HepG2 (cell line): ENCODE data around the gene ACTN3. TPM values are rescaled to one million over a fixed set of nuclear protein-coding genes. Genes with fewer than 3 reads are reported as not detected.

Experiments used
- CENPX ChIP-seq: sonication (generic); formaldehyde crosslinking; IDR thresholded peaks from 2 replicates; pipeline ENCODE4 v1.9.0; 2021; ENCODE audit warnings: mild to moderate bottlenecking, missing genetic modification reagents, moderate library complexity
- FOXC1 ChIP-seq: sonication (generic); formaldehyde crosslinking; IDR thresholded peaks from 2 replicates; pipeline ENCODE4 v1.8.0; 2022; ENCODE audit warnings: mild to moderate bottlenecking, missing genetic modification reagents, borderline replicate concordance
- GABPA ChIP-seq, 2 experiments: IDR thresholded peaks; 2 replicates each; pipeline ENCODE4 v1.6.1; 2011 to 2016; ENCODE audit warnings: low read depth in 2 of 2, low read length in 1 of 2, missing biosample characterization in 1 of 2, missing genetic modification characterization in 1 of 2
- GATAD1 ChIP-seq: IDR thresholded peaks from 2 replicates; pipeline ENCODE4 v1.6.1; 2016; ENCODE audit warnings: missing genetic modification reagents, missing compliant biosample characterization
- HMGA1 ChIP-seq: sonication (generic); formaldehyde crosslinking; conservative IDR thresholded peaks from 2 replicates; pipeline ENCODE4 v1.4.0; 2020; ENCODE audit warnings: missing genetic modification reagents
- HNF4A ChIP-seq: sonication (generic); formaldehyde crosslinking; IDR thresholded peaks from 2 replicates; pipeline ENCODE4 v1.4.0; 2020; ENCODE audit warnings: missing genetic modification reagents
- KDM4B ChIP-seq: sonication (generic); formaldehyde crosslinking; IDR thresholded peaks from 2 replicates; pipeline ENCODE4 v1.4.0; 2020; ENCODE audit warnings: missing genetic modification reagents
- MAFK ChIP-seq, 2 experiments: IDR thresholded peaks in 1 of 2; conservative IDR thresholded peaks in 1 of 2; 2 replicates each; pipeline ENCODE4 v1.6.1; 2011; ENCODE audit warnings: improper control_type of control experiment in 2 of 2, low read length in 2 of 2
- NR2F1 ChIP-seq, 2 experiments: fragments of 450-650 bp in 1 of 2; formaldehyde crosslinking in 1 of 2; IDR thresholded peaks; 2 replicates each; pipeline versions ENCODE4 v1.5.0 to v1.6.1; 2016 to 2020; ENCODE audit warnings: mild to moderate bottlenecking in 1 of 2, missing compliant biosample characterization in 1 of 2, missing genetic modification reagents in 1 of 2, moderate library complexity in 1 of 2
- PBX3 ChIP-seq: sonication (generic); formaldehyde crosslinking; IDR thresholded peaks from 2 replicates; pipeline ENCODE4 v1.8.1; 2023; ENCODE audit warnings: missing genetic modification reagents, inconsistent platforms, borderline replicate concordance
- RFXAP ChIP-seq: sonication (generic); formaldehyde crosslinking; IDR thresholded peaks from 2 replicates; pipeline ENCODE4 v1.4.0; 2020; ENCODE audit warnings: missing genetic modification reagents, borderline replicate concordance
- SP2 ChIP-seq: sonication (generic); formaldehyde crosslinking; IDR thresholded peaks from 2 replicates; pipeline ENCODE4 v1.5.1; 2020; ENCODE audit warnings: mild to moderate bottlenecking, missing genetic modification reagents
- TARDBP ChIP-seq: sonication (generic); formaldehyde crosslinking; IDR thresholded peaks from 2 replicates; pipeline ENCODE4 v1.8.0; 2022; ENCODE audit warnings: mild to moderate bottlenecking, missing genetic modification reagents
- TEF ChIP-seq: sonication (generic); formaldehyde crosslinking; IDR thresholded peaks from 2 replicates; pipeline ENCODE4 v1.5.0; 2020; ENCODE audit warnings: missing genetic modification reagents
- TFDP1 ChIP-seq: IDR thresholded peaks from 2 replicates; pipeline ENCODE4 v1.6.1; 2016; ENCODE audit warnings: missing compliant biosample characterization, missing genetic modification reagents, borderline replicate concordance
- THAP7 ChIP-seq: sonication (generic); formaldehyde crosslinking; IDR thresholded peaks from 2 replicates; pipeline ENCODE4 v1.8.1; 2023; ENCODE audit warnings: mild to moderate bottlenecking, missing genetic modification reagents
- ZIK1 ChIP-seq: sonication (generic); formaldehyde crosslinking; IDR thresholded peaks from 2 replicates; pipeline ENCODE4 v1.5.0; 2020; ENCODE audit warnings: mild to moderate bottlenecking, low read depth, missing genetic modification reagents, borderline replicate concordance
- ZMYM2 ChIP-seq: sonication (generic); formaldehyde crosslinking; IDR thresholded peaks from 2 replicates; pipeline ENCODE4 v1.8.0; 2022; ENCODE audit warnings: mild to moderate bottlenecking, missing genetic modification reagents
- ZNF225 ChIP-seq: sonication (generic); formaldehyde crosslinking; IDR thresholded peaks from 2 replicates; pipeline ENCODE4 v1.4.0; 2020; ENCODE audit warnings: mild to moderate bottlenecking, missing genetic modification reagents
- ZNF337 ChIP-seq: sonication (generic); formaldehyde crosslinking; IDR thresholded peaks from 2 replicates; pipeline ENCODE4 v1.5.1; 2020; ENCODE audit warnings: missing genetic modification reagents, low read depth, mild to moderate bottlenecking, borderline replicate concordance
- ZNF546 ChIP-seq: sonication (generic); formaldehyde crosslinking; conservative IDR thresholded peaks from 2 replicates; pipeline ENCODE4 v1.8.1; 2023; ENCODE audit warnings: mild to moderate bottlenecking, missing genetic modification reagents
- ZNF75D ChIP-seq: sonication (generic); formaldehyde crosslinking; IDR thresholded peaks from 2 replicates; pipeline ENCODE4 v1.8.1; 2023; ENCODE audit warnings: missing genetic modification reagents, mild to moderate bottlenecking, borderline replicate concordance
- polyA plus RNA-seq, 8 experiments: library from polyadenylated mRNA; depleted of rRNA in 3 of 8; stranded (reverse) in 7 of 8; unstranded in 1 of 8; fragments of >200 nt; fragmentation: Illumina TruSeq in 4 of 8; extraction: Trizol in 4 of 8; gene quantifications; 2 replicates each; pipeline versions ENCODE4 v1.2.1 to v1.2.3, GENCODE V29; 2011 to 2016; ENCODE audit warnings: low read depth in 4 of 8, missing spikeins in 1 of 8, mixed read lengths in 1 of 8; ENCODE audit not compliant: insufficient read depth in 1 of 8
- total RNA-seq, 5 experiments: library from RNA; depleted of rRNA; stranded (reverse); fragments of >200 nt; fragmentation: Illumina TruSeq; extraction: Trizol; gene quantifications; 2 replicates each; pipeline ENCODE4 v1.2.3, GENCODE V29; 2016; ENCODE audit warnings: low read depth in 1 of 5
- TF ChIP-seq, protein P1 (sequence below): sonication (generic); formaldehyde crosslinking; IDR thresholded peaks from 2 replicates; pipeline ENCODE4 v1.4.0; 2020; ENCODE audit warnings: low read depth, mild to moderate bottlenecking, missing genetic modification reagents

Gene ACTN3
- total and polyA plus RNA-seq, 2 of the 13 experiments (the other 11 are each of a cell fraction or from before 2014, with no cell fraction given): 0.04 to 0.09 TPM

DNA sequence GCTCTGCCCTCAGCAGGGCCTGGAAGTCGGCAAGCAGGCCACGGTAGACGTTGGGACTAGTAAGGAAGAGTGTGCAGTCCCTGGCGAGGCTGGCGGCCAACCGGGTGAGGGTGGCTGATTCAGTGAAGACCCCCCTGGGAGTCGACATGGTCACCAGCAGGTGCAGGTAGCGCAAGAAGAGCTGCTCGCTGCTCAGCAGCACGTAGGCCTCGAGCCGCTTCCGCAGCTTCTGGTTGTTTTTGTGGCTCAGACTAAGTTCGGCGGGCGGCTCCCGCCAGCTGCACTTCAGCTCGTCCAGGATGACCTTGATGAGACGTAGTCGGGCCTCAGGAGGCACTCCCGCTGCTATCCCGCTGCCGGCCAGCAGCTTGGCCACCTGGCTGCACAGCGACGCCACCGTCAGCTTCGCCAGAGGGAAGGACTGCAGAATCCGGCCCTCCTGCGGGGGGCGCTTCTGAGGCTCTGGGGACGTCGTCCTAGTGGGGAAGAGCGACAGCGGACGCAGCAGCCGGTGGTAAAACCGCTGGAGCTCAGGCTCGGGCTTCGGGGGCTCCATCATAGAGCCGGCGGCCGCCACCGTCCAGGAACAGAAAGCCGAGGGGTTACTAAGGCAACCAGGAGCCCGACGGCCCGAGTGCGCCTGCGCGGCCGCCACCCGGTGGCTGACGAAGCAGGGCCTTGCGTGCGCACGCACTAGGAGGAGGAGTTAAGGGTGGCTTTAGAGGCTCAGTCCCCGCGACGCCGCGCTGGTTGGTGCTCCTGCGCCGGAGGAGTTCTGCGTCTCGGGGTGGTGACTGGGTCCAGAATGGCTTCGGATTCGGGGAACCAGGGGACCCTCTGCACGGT, 46.0 kb downstream of the ACTN3 start, which contains the start of the genes CCDC87 and CCS (continued):
- TF ChIP-seq KDM4B (CRISPR knock-in tag) (0 out of 2 replicates have a peak, but pooled peaks have one; percentile 50), SP2 (CRISPR knock-in tag) (peak; percentile 55; the same call in 1 of the 2 replicates), TFDP1 (CRISPR knock-in tag) (peak; percentile 81; the same call in 1 of the 2 replicates), ZNF225 (CRISPR knock-in tag) (peak; percentile 52; the same call in 1 of the 2 replicates), GABPA (IDR thresholded peaks at IDR 0.05; ENCODE audit: low read depth, low read length) (no peak), GABPA (CRISPR knock-in tag; IDR thresholded peaks at IDR 0.05; ENCODE audit: low read depth) (peak; percentile 29; the same call in 1 of the 2 replicates), PBX3 (CRISPR knock-in tag) (0 out of 2 replicates have a peak, but pooled peaks have one; percentile 18), ZMYM2 (CRISPR knock-in tag) (peak; percentile 89), TARDBP (peak; percentile 68; the same call in 1 of the 2 replicates), GATAD1 (CRISPR knock-in tag) (peak; percentile 51), MAFK (conservative IDR thresholded peaks at IDR 0.05 in 1 of 2, IDR thresholded peaks at IDR 0.05 in 1 of 2; ENCODE audit: low read length in 2 of 2) (no peak), FOXC1 (peak; percentile 87; the same call in 1 of the 2 replicates), HNF4A (peak; percentile 48), HMGA1 (no peak), NR2F1 (CRISPR knock-in tag; IDR thresholded peaks at IDR 0.05) (no peak), ZNF337 (CRISPR knock-in tag) (no peak), RFXAP (CRISPR knock-in tag) (peak; percentile 70; the same call in 1 of the 2 replicates), ZNF75D (CRISPR knock-in tag) (no peak), TEF (CRISPR knock-in tag) (no peak), ZIK1 (0 out of 2 replicates have a peak, but pooled peaks have one; percentile 21), CENPX (CRISPR knock-in tag) (no peak), ZNF546 (peak; percentile 91; the same call in 1 of the 2 replicates), THAP7 (CRISPR knock-in tag) (no peak)
- TF ChIP-seq, protein P1, sequence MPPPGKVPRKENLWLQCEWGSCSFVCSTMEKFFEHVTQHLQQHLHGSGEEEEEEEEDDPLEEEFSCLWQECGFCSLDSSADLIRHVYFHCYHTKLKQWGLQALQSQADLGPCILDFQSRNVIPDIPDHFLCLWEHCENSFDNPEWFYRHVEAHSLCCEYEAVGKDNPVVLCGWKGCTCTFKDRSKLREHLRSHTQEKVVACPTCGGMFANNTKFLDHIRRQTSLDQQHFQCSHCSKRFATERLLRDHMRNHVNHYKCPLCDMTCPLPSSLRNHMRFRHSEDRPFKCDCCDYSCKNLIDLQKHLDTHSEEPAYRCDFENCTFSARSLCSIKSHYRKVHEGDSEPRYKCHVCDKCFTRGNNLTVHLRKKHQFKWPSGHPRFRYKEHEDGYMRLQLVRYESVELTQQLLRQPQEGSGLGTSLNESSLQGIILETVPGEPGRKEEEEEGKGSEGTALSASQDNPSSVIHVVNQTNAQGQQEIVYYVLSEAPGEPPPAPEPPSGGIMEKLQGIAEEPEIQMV (CRISPR knock-in tag): peak; percentile 92
